Adrenal gland (tissue), 5 donors: ENCODE measurements around the gene NEUROD6.

Experiments
- POLR2A ChIP-seq, 2 donors: fragments of 450-650 bp; IDR thresholded peaks; one replicate each; pipeline ENCODE4 v1.6.1; 2017; ENCODE audit warnings: antibody characterized with exemption in 2 of 2, mild to moderate bottlenecking in 2 of 2, moderate library complexity in 1 of 2
- TF ChIP-seq, protein P1 (sequence below), 6 experiments: fragments of 450-650 bp in 4 of 6; fragments of 200-600 bp in 2 of 6; sonication (generic) in 1 of 6; IDR thresholded peaks; 1 replicate in 5 of 6; 2 replicates in 1 of 6; pipeline versions ENCODE4 v1.5.1 to v1.8.0; 2016 to 2021; ENCODE audit warnings: antibody characterized with exemption in 6 of 6, mild to moderate bottlenecking in 2 of 6, moderate library complexity in 1 of 6
- donor health status: DM: no; HTN: no; CAD: no.

DNA sequence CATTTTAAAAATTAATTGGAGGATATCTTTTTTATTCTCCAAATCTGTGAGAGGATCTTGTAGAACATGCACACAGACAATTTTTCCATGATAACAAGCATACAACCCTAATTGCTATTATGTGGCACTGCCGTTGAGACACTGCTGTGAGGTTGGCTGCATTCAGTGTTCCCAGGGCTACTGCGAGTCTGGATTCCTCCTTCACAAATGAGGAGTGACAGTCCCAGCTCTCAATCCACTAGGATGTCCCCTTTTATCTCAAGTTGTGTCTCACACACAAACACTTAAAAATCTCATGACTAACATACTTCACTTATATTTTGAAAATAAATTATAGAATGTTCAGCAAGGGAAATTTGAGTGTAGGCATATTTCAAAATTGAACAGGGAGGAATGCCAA, 14.1 kb downstream of the NEUROD6 start:
- TF ChIP-seq, protein P1, sequence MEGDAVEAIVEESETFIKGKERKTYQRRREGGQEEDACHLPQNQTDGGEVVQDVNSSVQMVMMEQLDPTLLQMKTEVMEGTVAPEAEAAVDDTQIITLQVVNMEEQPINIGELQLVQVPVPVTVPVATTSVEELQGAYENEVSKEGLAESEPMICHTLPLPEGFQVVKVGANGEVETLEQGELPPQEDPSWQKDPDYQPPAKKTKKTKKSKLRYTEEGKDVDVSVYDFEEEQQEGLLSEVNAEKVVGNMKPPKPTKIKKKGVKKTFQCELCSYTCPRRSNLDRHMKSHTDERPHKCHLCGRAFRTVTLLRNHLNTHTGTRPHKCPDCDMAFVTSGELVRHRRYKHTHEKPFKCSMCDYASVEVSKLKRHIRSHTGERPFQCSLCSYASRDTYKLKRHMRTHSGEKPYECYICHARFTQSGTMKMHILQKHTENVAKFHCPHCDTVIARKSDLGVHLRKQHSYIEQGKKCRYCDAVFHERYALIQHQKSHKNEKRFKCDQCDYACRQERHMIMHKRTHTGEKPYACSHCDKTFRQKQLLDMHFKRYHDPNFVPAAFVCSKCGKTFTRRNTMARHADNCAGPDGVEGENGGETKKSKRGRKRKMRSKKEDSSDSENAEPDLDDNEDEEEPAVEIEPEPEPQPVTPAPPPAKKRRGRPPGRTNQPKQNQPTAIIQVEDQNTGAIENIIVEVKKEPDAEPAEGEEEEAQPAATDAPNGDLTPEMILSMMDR (IDR thresholded peaks at IDR 0.05) = no peak
- no peak for TF ChIP-seq POLR2A (IDR thresholded peaks at IDR 0.05)
